Measurements from ENCODE around the gene LANCL1.

The LANCL1 gene

DNA sequence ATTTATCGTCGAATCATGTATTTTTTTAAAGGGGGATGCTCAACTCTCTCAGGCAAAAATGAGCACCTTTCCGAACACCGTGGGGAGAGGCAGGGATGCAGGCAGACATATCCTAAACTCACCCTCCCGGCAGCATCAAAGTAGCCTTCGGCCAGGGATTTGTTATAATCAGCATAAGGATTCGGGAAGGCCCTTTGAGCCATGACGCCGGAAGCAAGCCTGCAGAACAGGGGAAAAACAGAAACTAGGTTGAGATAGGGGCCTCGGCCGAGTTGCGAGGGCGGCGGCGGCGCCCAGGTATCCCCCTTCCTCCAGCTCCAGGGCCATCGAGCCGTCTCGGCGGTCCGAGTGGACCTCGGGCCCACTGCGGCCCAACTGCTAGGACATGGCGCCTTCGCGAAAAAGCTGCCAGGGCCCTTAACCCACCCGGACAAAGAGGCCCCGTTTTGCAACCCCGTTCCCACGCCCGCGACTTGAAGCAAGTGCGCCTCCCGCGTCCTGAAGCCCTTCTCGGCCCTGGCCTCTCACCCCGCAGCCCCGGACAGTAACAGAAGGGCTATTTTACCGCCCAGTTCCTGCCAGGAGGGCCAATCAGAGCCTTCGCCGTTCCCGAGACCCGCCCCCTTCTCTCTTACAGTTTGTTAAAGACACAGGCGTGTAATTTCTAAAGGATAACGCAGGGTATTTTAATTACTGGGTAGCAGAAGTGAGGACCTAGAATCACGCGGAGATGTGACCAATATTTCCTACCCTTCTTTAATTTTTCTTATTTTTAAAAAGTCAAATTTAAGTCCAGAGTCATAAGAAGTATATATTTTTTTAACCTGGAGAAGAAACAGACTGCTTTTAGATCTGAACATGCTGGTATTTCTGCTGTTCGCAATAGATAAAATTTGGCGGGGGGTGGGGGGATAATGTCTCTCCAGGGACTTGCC is at the start of gene LANCL1:
Gene LANCL1, minus strand, starts transcription at position 566 of the 935 bp plus-strand sequence. Its CDS starts 363 bp downstream, at position 203.
- no peak for TF ChIP-seq CTCF (IDR thresholded peaks at IDR 0.05; ENCODE audit: extremely low read depth, insufficient read depth, missing control alignments)
- DNase-seq (ENCODE audit: low spot score): peak; percentile 90
- in situ Hi-C loops (cut with MboI; ENCODE audit: low pct_unique_long_range_greater_than_20kb, low sequenced_read_pairs, unreplicated experiment): no loop called here

DNA sequence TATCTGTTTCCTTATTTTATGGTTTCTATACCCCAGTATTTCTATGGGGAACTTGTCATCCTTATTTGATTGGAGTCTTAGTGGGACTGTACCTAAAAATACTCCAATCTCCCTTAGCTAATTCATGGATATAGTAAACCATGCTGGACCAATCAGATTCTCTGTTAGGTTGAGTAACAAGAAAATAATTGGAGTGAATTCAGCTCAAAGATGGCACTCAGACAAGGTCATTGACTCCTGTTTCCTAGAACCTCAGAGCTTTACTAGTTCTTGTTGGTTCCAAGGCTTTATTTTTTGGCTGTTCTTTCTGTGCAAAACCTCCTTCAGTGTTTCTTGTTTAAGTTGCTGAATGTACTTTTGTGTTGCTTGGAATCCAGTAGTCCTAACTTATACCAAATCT is 48.0 kb upstream of the LANCL1 start:
- no peak for TF ChIP-seq CTCF (IDR thresholded peaks at IDR 0.05; ENCODE audit: extremely low read depth, insufficient read depth, missing control alignments)
- in situ Hi-C loops (cut with MboI; ENCODE audit: low pct_unique_long_range_greater_than_20kb, low sequenced_read_pairs, unreplicated experiment): no loop called here
- DNase-seq (ENCODE audit: low spot score): no peak

DNA sequence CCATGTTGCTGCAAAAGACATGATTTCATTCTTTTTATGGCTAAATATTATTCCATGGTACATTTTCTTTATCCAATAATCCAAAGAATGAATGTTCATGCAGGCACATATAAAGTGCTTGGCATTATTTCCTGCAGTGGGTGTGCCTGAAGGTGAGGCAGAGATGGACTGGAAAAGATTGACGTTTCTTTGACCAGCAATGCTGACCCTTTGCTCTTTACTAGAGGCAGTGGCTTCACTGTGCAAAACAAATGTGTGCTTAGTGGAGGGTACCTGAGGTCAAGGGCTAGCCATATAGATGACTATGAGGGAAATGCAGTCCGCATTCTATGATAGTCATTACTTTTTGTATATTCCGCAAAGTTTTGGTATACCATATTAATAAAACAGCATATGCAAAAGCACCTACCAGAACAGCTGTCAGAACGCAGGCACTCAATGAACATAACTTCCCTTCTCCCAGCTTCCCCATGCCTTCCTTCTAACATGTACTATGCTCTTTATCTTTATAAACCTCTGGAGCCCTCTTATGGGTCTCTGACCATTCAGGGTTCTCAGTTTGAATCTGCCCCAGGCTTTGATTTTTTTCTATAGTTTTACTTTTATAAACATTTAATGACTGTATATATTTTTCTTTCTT is 47.2 kb upstream of the LANCL1 start:
- in situ Hi-C loops (cut with MboI; ENCODE audit: low pct_unique_long_range_greater_than_20kb, low sequenced_read_pairs, unreplicated experiment): no loop called here
- DNase-seq (ENCODE audit: low spot score): no peak
- TF ChIP-seq CTCF (IDR thresholded peaks at IDR 0.05; ENCODE audit: extremely low read depth, insufficient read depth, missing control alignments): no peak

DNA sequence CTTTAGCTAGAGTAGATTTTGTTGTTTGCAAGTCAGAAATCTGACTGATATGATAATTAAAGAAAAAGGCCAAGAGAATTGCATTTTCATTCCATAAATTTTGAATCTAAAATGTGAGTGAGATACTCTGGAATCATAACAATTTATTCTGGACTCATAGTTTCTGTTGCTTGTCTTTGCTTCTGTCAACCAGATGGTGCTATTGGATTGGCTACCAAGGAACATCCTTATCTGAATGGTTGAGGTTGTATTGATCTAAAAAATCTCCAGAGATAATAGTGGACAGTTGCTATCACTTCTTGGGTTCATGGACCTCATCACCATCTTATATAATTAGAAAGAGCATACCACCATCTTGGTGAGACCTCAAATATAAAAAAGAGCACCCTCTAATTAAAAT is 45.8 kb upstream of the LANCL1 start:
- no peak for TF ChIP-seq CTCF (IDR thresholded peaks at IDR 0.05; ENCODE audit: extremely low read depth, insufficient read depth, missing control alignments)
- in situ Hi-C loops (cut with MboI; ENCODE audit: low pct_unique_long_range_greater_than_20kb, low sequenced_read_pairs, unreplicated experiment): no loop called here
- DNase-seq (ENCODE audit: low spot score): no peak

DNA sequence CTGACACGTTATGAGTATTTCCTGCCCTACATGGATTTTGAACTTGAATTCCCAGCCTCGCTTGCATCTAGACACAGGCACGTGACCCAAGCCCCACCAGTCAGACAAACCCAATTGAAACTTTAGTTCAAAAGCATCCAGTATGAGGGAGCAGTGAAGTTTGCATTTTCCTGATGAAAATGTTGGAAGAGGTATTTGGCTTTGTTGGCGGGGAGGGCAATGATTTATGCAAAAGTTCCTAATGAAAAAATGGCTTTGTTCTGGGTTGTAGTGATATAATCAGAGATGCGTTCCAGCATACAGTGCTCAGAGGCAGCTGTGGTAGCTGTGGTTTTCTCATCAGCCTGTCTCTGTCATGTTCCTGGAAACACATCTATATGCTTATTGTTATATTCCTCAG is 43.0 kb upstream of the LANCL1 start:
- no peak for TF ChIP-seq CTCF (IDR thresholded peaks at IDR 0.05; ENCODE audit: extremely low read depth, insufficient read depth, missing control alignments)
- in situ Hi-C loops (cut with MboI; ENCODE audit: low pct_unique_long_range_greater_than_20kb, low sequenced_read_pairs, unreplicated experiment): no loop called here
- DNase-seq (ENCODE audit: low spot score): no peak

DNA sequence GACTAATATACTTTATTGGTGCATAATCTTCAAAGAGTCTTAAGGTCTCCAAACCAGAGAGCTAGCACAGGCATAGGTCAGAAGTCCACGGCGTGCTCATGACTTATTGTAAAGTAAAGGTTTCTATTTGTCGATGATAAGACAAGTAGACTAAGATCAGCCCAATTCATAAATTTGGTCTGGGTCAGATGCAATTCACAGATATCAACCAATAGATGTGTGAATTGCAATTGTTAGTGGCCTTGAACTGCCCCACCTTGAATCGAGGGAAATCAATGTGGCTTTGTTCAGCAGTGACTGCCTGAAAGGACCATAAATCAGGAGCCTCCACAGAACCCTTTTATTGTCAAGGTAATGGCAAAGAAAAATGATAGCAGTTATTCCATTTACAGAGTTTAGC is 40.7 kb upstream of the LANCL1 start:
- in situ Hi-C loops (cut with MboI; ENCODE audit: low pct_unique_long_range_greater_than_20kb, low sequenced_read_pairs, unreplicated experiment): no loop called here

More for the DNA sequence above, 40.7 kb upstream of the LANCL1 start:
- TF ChIP-seq CTCF (IDR thresholded peaks at IDR 0.05; ENCODE audit: extremely low read depth, insufficient read depth, missing control alignments): no peak
- no peak for DNase-seq (ENCODE audit: low spot score)
